Measurements from ENCODE around the gene SPANXA2. TPM values are rescaled to one million over a fixed set of nuclear protein-coding genes. Genes with fewer than 3 reads are reported as not detected.
"Not testable (repeated sequence)": the region's sequence is repeated elsewhere in the genome, so short reads cannot be mapped to it uniquely, and the experiment has no call there.

Gene SPANXA2
- 25.7 and 64.6 TPM in 2 replicates for total RNA-seq (2014; rRNA removed; shearing (Covaris generic))

- DNase-seq (ENCODE audit: low read depth) = not testable (repeated sequence)
Measured at GRCh38 chrX:141589408-141589807, at the start of gene SPANXA2. Gene SPANXA2, plus strand, starts transcription at chrX:141589708. Its CDS starts 60 bp downstream, at chrX:141589768.

- not testable (repeated sequence) for DNase-seq (ENCODE audit: low read depth)
Measured at GRCh38 chrX:141542551-141542950, 47.0 kb upstream of the SPANXA2 start.

- DNase-seq (ENCODE audit: low read depth) = not testable (repeated sequence)
Measured at GRCh38 chrX:141584638-141585037, 4.9 kb upstream of the SPANXA2 start, which contains the start of gene SPANXA1. Gene SPANXA1, minus strand, starts transcription at chrX:141584738. Its CDS starts 60 bp downstream, at chrX:141584678.

GRCh38 chrX:141609111-141609510, 19.6 kb downstream of the SPANXA2 start:
- DNase-seq (ENCODE audit: low read depth) = no peak

- no peak for DNase-seq (ENCODE audit: low read depth)
Measured at GRCh38 chrX:141619336-141619735, 29.8 kb downstream of the SPANXA2 start.

- DNase-seq (ENCODE audit: low read depth) = no peak
Measured at GRCh38 chrX:141632124-141632523, 42.6 kb downstream of the SPANXA2 start.

- no peak for DNase-seq (ENCODE audit: low read depth)
Measured at GRCh38 chrX:141638550-141638949, 49.0 kb downstream of the SPANXA2 start.

Other genes starting within 250 kb of the SPANXA2 start
- 25.7 TPM in 1 of 2 replicates, not detected in the other for gene SPANXA1, start 5.0 kb upstream of the SPANXA2 start, total RNA-seq (2014; rRNA removed; shearing (Covaris generic))
- 1.5 TPM in 1 of 2 replicates, not detected in the other for gene SPANXD, start 109.0 kb downstream of the SPANXA2 start, total RNA-seq (2014; rRNA removed; shearing (Covaris generic))
- gene MAGEC3, start 248.6 kb downstream of the SPANXA2 start, total RNA-seq (2014; rRNA removed; shearing (Covaris generic)) = not detected in 2 replicates